Activated CD4-positive, alpha-beta T cell treated with anti-CD3 and anti-CD28 coated beads, Interleukin-2, amount 10 ng/mL, durations not matched to agents 7 days and 5 days (primary cell): Measurements from ENCODE around the gene GNS. TPM values are rescaled to one million over a fixed set of nuclear protein-coding genes. Genes with fewer than 3 reads are reported as not detected.
A peak's percentile ranks its signal among the peaks of the same experiment; 100 is the strongest.

ENCODE experiments used
- CTCF ChIA-PET: fragments of 350-600 bp; sonication (Branson Sonifier 250); formaldehyde crosslinking; loops from one replicate; lab custom pipeline; 2021; ENCODE audit warnings: antibody characterized with exemption; lab: Charles Lee
- POLR2A ChIA-PET: fragments of 350-600 bp; sonication (Branson Sonifier 250); formaldehyde crosslinking; loops from one replicate; lab custom pipeline; 2021; ENCODE audit warnings: antibody characterized with exemption; lab: Charles Lee
- DNase-seq: peaks from one replicate; pipeline ENCODE4 v3.0.0-alpha.2; 2020
- H3K27ac Mint-ChIP-seq: one replicate; pipeline ENCODE4 v1.8.0; 2021; ENCODE audit warnings: mild to moderate bottlenecking, moderate library complexity, mixed read lengths
- H3K27me3 Mint-ChIP-seq: one replicate; pipeline ENCODE4 v1.8.0; 2021; ENCODE audit warnings: mixed read lengths
- H3K36me3 Mint-ChIP-seq: one replicate; pipeline ENCODE4 v1.8.0; 2021; ENCODE audit warnings: low read depth, mixed read lengths
- H3K4me1 Mint-ChIP-seq: one replicate; pipeline ENCODE4 v1.8.0; 2021; ENCODE audit warnings: mixed read lengths
- H3K4me3 Mint-ChIP-seq: one replicate; pipeline ENCODE4 v1.8.0; 2021; ENCODE audit warnings: mild to moderate bottlenecking, moderate library complexity, mixed read lengths
- H3K9me3 Mint-ChIP-seq: one replicate; pipeline ENCODE4 v1.8.0; 2021; ENCODE audit warnings: mixed read lengths
- total RNA-seq, 2 experiments: library from RNA; stranded (reverse); gene quantifications; one replicate each; pipeline ENCODE4 v1.2.3, GENCODE V29; 2021

The GNS gene
- total RNA-seq, 2 experiments from 2014 or later, result 25.3 to 31.3 TPM

DNA sequence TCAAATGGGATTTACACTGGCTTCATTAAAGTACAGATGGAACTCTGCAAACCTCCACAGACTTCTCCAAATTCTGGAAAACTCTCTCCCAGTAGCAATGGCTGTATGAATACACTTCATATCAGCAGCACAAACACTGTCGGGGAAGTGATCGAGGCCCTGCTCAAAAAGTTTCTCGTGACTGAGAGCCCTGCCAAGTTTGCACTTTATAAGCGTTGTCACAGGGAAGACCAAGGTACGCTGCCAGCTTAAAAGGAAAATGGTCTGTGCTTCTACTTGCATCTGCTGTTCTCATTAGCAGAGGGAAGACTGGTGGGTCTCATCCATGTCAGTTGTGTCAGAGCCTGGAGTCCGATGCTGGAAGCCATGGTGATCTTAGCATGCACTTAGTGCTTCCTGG, 71.0 kb downstream of the GNS start:
- Mint-ChIP-seq H3K27me3 (no peaks in the 10 kb centered on the region), H3K27ac (peak overlapping the region; percentile 86), H3K4me3 (peak overlapping the region; percentile 48), H3K4me1 (peaks cover 82% of the 10 kb centered on the region), H3K36me3 (peaks cover 76% of the 10 kb centered on the region), H3K9me3 (no peaks in the 10 kb centered on the region)
- ChIA-PET CTCF (interaction anchor here (0.5 to 3.8 kb wide), 4 partner anchors 10 to 138 kb away, joined by 3 to 19 read pairs (median 5); no protein-coding TSS in a partner anchor), POLR2A (no interaction called here)
- no peak for DNase-seq

DNA sequence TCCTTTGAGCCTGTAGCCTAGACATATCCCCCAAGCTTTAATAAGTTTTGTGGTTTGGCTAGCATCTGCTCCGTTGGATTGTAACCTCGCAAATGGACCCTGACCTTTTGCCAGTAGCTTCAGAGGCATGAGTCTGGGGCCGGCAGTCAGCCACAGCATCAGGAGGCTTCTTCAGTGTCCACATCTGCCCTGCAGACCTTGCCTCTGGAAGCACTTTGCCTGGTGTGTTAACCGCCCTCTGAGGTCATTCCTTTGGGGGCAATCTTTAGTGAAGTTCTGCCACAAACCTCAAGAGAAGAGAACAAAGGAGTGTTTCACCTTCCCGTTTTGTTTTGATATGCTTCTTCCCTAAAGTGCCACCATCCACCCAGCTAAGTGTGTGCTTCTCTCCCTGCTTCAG, 71.4 kb downstream of the GNS start:
- H3K4me3 Mint-ChIP-seq, result peak overlapping the region; percentile 48
- peaks cover 84% of the 10 kb centered on the region for H3K4me1 Mint-ChIP-seq
- peak overlapping the region; percentile 86 for H3K27ac Mint-ChIP-seq
- CTCF ChIA-PET, result interaction anchor here (0.5 kb wide), 1 partner anchor 86 kb away, joined by 4 read pairs; no protein-coding TSS in a partner anchor
- H3K9me3 Mint-ChIP-seq, result no peaks in the 10 kb centered on the region
- POLR2A ChIA-PET, result no interaction called here
- H3K36me3 Mint-ChIP-seq, result peaks cover 78% of the 10 kb centered on the region
- no peaks in the 10 kb centered on the region for H3K27me3 Mint-ChIP-seq
- no peak for DNase-seq

DNA sequence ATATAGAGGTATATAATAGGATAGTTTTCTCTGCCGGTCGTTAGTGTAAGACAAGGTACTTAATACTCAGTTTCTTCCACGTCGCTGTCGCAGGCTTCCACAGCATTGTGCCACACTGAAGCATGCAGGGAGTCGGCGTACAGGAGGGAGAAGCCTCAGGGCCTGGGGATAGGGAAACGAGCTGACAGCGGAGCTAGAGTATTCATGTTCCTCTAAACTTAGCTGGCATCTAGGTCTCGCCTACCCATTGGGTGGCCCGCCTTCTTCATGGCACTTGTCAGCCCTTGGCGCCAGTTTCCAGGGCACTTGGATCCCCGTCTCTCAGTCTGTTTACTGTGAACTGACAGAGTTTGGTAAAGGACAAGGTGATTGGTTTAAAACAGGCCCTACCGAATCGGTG, 73.6 kb downstream of the GNS start:
- no peaks in the 10 kb centered on the region for H3K27me3 Mint-ChIP-seq
- H3K36me3 Mint-ChIP-seq, result peaks cover 80% of the 10 kb centered on the region
- peaks cover 88% of the 10 kb centered on the region for H3K4me1 Mint-ChIP-seq
- CTCF ChIA-PET, result interaction anchor here (0.6 to 2.4 kb wide), 4 partner anchors 10 to 124 kb away, joined by 3 to 14 read pairs (median 4); no protein-coding TSS in a partner anchor
- H3K27ac Mint-ChIP-seq, result peak overlapping the region; percentile 91
- no peak for DNase-seq
- POLR2A ChIA-PET, result no interaction called here
- H3K9me3 Mint-ChIP-seq, result no peaks in the 10 kb centered on the region
- peak overlapping the region; percentile 38 for H3K4me3 Mint-ChIP-seq

DNA sequence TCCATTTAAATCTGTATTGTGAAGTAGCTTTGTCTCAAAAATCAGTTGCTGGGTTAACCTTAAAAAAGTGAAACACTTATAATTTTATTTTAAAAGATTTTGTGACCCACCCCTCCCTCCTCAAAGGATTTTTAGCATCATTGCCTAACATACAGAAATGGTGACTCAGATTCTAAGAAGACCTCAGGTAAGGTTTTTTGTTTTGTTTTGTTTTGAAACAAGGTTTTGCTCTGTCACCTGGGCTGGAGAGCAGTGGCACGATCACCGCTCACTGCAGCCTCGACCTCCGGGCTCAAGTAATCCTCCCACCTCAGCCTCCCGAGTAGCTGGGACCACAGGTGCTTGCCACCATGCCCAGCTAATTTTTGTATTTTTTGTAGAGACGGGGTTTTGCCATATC, 74.2 kb downstream of the GNS start:
- no peak for DNase-seq
- Mint-ChIP-seq H3K4me3 (peak overlapping the region; percentile 38), H3K27ac (peak overlapping the region; percentile 91), H3K27me3 (no peaks in the 10 kb centered on the region), H3K9me3 (no peaks in the 10 kb centered on the region), H3K36me3 (peaks cover 79% of the 10 kb centered on the region), H3K4me1 (peaks cover 90% of the 10 kb centered on the region)
- POLR2A ChIA-PET, result no interaction called here
- CTCF ChIA-PET, result interaction anchor here (2.4 kb wide), 1 partner anchor 10 kb away, joined by 14 read pairs; no protein-coding TSS in a partner anchor

DNA sequence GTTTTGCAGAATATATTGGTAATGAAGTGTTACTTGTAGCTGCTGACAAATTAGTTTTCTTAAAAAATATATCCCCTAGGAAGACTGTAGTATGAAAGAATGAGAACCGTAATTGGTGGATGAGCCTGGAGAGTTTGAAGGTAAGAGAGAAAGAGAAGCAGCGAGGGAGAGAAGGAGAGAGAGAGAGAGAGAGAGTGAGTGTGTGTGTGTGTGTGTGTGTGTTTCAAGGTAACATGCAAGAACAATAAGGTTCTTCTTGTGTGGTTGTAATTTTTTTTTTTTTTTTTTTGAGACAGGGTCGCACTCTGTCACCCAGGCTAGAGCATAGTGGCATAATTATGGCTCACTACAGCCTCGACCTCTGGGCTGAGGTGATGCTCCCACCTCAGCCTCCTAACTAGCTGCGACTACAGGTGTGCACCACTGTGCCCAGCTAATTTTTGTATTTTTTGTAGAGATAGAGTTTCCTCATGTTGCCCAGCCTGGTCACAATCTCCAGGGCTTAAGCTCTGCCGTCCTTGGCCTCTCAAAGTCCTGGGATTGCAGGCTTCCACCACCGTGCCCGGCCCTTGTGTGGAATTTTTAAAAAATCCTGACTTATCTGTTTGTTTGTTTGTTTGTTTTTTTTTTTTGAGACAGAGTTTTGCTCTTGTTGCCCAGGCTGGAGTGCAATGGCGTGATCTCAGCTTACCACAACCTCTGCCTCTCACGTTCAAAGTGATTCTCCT, 75.2 kb downstream of the GNS start:
- no peaks in the 10 kb centered on the region for H3K9me3 Mint-ChIP-seq
- no peak for DNase-seq
- H3K4me3 Mint-ChIP-seq, result peak overlapping the region; percentile 38
- H3K4me1 Mint-ChIP-seq, result peaks cover 91% of the 10 kb centered on the region
- H3K27ac Mint-ChIP-seq, result peak overlapping the region; percentile 91
- peaks cover 77% of the 10 kb centered on the region for H3K36me3 Mint-ChIP-seq
- ChIA-PET CTCF (interaction anchor here (0.9 to 3.3 kb wide), 4 partner anchors 11 to 115 kb away, joined by 3 to 14 read pairs (median 6); no protein-coding TSS in a partner anchor), POLR2A (no interaction called here)
- no peaks in the 10 kb centered on the region for H3K27me3 Mint-ChIP-seq

DNA sequence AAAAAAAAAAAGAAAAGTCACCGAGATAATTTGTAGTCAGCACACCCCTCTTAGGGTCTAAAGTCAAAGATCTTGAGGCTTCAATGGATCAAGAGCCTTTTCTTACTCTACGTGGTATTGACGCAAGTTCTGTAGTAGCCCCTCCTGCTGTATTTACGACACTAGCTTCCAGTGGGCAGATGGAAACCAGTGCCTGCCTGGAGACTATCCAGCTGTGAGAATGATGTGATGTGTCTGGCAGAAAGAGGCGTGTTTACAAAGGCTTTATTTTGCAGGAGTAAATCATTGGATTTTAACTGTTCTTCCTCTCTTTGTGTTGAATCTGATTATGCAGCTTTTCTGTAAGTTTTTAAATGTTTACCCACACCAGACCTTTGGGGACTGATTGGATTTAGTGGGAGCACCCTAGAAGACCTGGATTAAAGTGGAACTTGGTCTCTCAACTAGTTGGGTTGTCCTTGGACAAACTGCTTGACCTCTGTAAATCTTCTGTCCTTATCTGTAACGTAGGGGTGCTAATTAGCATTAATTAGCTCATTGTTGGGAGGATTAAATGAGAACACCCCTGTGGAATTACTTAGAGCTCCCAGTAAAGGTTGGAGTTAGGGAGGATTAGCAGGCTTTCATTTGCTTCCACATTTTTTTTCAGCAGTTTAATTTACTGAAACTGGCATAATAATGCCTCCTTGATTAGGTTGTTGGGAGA, 76.5 kb downstream of the GNS start:
- no peak overlapping the region for H3K4me3 Mint-ChIP-seq

DNA sequence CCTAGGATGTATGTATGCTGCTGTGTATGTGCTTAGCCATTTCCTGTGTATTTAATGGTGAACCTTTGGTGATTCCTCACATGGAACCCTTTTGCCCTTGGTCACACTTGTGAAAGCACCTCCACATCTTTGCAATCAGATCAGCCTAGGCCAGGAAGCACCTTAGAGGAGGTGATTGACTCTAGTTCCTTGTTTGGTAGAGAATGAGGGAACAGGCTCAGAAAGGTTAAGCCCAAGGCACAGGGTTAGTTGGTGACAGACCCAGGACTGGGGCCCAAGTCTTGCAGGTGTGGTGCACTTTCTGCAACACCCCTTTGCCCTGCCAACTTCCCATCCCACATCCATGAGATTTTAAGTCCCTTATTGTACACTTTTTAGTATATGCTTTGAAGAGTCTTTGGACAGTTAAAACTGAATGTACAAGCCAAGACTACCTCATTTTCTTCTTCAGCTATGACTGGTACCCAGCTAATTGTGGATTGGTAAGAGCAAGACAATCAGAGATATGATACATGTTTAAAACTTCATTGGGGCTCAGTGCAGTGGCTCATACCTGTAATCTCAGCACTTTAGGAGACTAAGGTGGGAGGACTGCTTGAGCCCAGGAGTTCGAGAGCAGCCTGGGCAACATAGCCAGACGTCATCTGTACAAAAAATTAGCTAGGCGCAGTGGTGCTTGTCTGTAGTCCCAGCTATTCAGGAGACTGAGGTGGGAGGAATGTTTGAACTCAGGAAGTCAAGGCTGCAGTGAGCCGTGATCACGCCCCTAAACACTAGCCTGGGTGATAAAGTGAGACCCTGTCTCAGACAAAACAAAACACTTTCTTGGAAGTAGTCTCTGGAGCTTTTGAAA, 77.8 kb downstream of the GNS start:
- H3K9me3 Mint-ChIP-seq, result no peaks in the 10 kb centered on the region
- DNase-seq, result no peak
- peak overlapping the region; percentile 12 for H3K4me3 Mint-ChIP-seq
- POLR2A ChIA-PET, result no interaction called here
- peak overlapping the region; percentile 92 for H3K27ac Mint-ChIP-seq
- no peaks in the 10 kb centered on the region for H3K27me3 Mint-ChIP-seq
- H3K36me3 Mint-ChIP-seq, result peaks cover 72% of the 10 kb centered on the region
- CTCF ChIA-PET, result interaction anchor here (1.5 to 3.6 kb wide), 3 partner anchors 9 to 132 kb away, joined by 4 to 15 read pairs (median 9); no protein-coding TSS in a partner anchor
- peaks cover 95% of the 10 kb centered on the region for H3K4me1 Mint-ChIP-seq

More for the DNA sequence above, 76.5 kb downstream of the GNS start:
- DNase-seq, result no peak
- Mint-ChIP-seq H3K9me3 (no peaks in the 10 kb centered on the region), H3K27ac (peak overlapping the region; percentile 91), H3K27me3 (no peaks in the 10 kb centered on the region), H3K4me1 (peaks cover 91% of the 10 kb centered on the region), H3K36me3 (peaks cover 73% of the 10 kb centered on the region)
- CTCF ChIA-PET, result interaction anchor here (0.6 to 3.6 kb wide), 6 partner anchors 11 to 49 kb away, joined by 3 to 15 read pairs (median 4); no protein-coding TSS in a partner anchor
- POLR2A ChIA-PET, result no interaction called here

DNA sequence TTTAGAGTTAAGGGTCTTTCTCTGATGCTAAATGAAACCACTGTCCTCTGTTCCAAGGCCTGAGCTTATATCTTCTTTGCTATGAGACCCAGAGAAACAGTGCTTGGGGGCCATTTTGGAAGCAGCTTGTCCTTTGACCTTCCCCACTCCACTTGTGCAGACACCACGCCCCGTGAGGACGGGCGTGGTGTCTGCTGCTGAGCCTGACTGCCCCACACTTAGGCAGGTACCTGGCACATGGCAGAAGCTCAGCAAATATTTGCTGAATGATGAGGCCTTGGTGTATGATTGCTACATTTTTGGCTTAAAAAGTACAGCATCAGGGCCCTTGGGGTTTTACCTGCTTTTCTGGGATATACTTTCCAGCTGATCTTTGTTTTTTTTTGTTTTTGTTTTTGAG, 79.0 kb downstream of the GNS start:
- peak overlapping the region; percentile 92 for H3K27ac Mint-ChIP-seq
- peaks cover 66% of the 10 kb centered on the region for H3K36me3 Mint-ChIP-seq
- DNase-seq, result no peak
- peak overlapping the region; percentile 65 for H3K4me3 Mint-ChIP-seq
- H3K27me3 Mint-ChIP-seq, result no peaks in the 10 kb centered on the region
- no peaks in the 10 kb centered on the region for H3K9me3 Mint-ChIP-seq
- ChIA-PET POLR2A (interaction anchor here (2.0 kb wide), 1 partner anchor 11 kb away, joined by 8 read pairs; no protein-coding TSS in a partner anchor), CTCF (interaction anchor here (0.7 to 4.4 kb wide), 11 partner anchors 8 to 98 kb away, joined by 3 to 19 read pairs (median 4); no protein-coding TSS in a partner anchor)
- H3K4me1 Mint-ChIP-seq, result peaks cover 94% of the 10 kb centered on the region

DNA sequence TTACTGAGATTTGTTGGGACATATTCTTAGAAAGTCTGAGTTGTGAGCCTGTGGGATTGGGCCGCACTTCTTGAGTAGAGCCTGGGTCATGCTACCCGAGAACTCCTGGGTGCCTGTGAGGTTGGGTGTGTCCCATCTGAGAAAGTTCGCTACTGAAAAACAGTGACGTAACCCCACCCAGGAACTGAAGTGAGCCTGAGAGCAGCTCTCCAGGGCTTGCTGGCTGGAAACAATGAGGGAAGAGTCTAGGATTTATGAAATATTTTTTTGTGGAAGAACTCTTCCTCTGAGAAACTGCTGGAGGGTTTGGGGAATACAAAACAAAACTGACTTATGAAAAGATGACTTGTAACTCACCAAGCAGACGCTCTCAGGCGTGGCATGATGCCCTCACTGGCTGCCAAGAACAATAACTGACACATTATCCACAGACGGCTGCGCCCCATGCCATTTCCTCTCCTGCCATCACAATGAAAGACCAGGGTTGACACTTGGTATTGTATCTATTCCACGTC, 79.7 kb downstream of the GNS start:
- H3K9me3 Mint-ChIP-seq, result no peaks in the 10 kb centered on the region
- peaks cover 94% of the 10 kb centered on the region for H3K4me1 Mint-ChIP-seq
- H3K27ac Mint-ChIP-seq, result peak overlapping the region; percentile 92
- peak overlapping the region; percentile 65 for H3K4me3 Mint-ChIP-seq
- no peaks in the 10 kb centered on the region for H3K27me3 Mint-ChIP-seq
- DNase-seq, result peak; percentile 73
- H3K36me3 Mint-ChIP-seq, result peaks cover 62% of the 10 kb centered on the region
- POLR2A ChIA-PET, result interaction anchor here (2.0 kb wide), 1 partner anchor 10 kb away, joined by 8 read pairs; no protein-coding TSS in a partner anchor
- CTCF ChIA-PET, result interaction anchor here (0.7 to 4.4 kb wide), 11 partner anchors 11 to 209 kb away, joined by 3 to 19 read pairs (median 4); no protein-coding TSS in a partner anchor

DNA sequence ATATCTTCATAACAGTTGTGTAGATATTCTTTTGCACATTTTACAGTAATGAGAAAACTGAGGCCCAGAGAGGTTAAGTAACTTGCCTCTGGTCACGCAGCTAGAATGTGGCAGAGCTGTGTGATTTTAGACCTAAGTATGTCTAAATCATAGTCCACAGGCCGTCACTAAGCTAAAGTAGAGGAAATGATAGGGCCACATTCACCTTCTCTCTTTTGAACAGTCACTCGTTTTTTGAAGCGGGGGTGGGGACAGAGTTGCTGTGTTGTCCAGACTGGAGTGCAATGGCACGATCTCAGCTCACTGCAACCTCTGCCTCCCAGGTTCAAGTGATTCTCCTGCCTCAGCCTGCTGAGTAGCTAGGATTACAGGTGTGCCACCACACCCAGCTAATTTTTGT, 80.4 kb downstream of the GNS start:
- H3K9me3 Mint-ChIP-seq, result no peaks in the 10 kb centered on the region
- ChIA-PET CTCF (interaction anchor here (1.0 to 4.4 kb wide), 6 partner anchors 9 to 208 kb away, joined by 3 to 19 read pairs (median 5); no protein-coding TSS in a partner anchor), POLR2A (interaction anchor here (2.0 kb wide), 1 partner anchor 9 kb away, joined by 8 read pairs; no protein-coding TSS in a partner anchor)
- H3K36me3 Mint-ChIP-seq, result peaks cover 65% of the 10 kb centered on the region
- peak overlapping the region; percentile 92 for H3K27ac Mint-ChIP-seq
- H3K4me1 Mint-ChIP-seq, result peaks cover 94% of the 10 kb centered on the region
- H3K4me3 Mint-ChIP-seq, result peak overlapping the region; percentile 65
- peak; percentile 37 for DNase-seq
- H3K27me3 Mint-ChIP-seq, result no peaks in the 10 kb centered on the region

DNA sequence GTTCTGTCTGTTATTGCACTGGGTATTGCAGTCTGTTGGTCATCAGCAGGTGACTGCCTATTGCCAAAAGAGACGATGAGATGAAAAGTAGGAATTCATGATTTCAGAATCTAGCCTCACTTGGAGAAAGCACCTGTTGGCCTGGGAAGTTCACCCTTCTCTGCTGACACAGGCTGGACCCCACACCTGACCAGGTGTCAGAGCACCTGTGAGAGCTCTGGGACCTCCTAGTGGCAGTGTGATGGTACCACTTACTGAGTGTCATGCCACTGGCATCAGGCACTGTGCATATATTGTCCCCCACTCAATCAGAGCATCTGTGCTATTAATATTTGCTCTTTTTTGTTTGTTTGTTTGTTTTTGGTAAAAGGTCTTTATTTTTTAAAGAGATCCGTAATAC, 81.0 kb downstream of the GNS start:
- ChIA-PET POLR2A (no interaction called here), CTCF (interaction anchor here (1.3 to 4.4 kb wide), 4 partner anchors 8 to 16 kb away, joined by 4 to 19 read pairs (median 7); no protein-coding TSS in a partner anchor)
- Mint-ChIP-seq H3K9me3 (no peaks in the 10 kb centered on the region), H3K4me3 (no peak overlapping the region), H3K4me1 (peaks cover 94% of the 10 kb centered on the region), H3K36me3 (peaks cover 65% of the 10 kb centered on the region), H3K27me3 (no peaks in the 10 kb centered on the region), H3K27ac (peak overlapping the region; percentile 92)
- DNase-seq, result no peak
